SJCRH30 (cell line): ENCODE results near the gene TM9SF2. TPM values are rescaled to one million over a fixed set of nuclear protein-coding genes. Genes with fewer than 3 reads are reported as not detected.

Experiments used
- DNase-seq, 2 experiments: peaks; one replicate each; pipeline ENCODE4 v3.0.0-alpha.2; 2015 to 2020
- H3K27ac ChIP-seq: fragments of 250-450 bp; sonication (Bioruptor Pico); 2 replicates; pipeline ENCODE4 v1.5.1; 2020; ENCODE audit warnings: mild to moderate bottlenecking, moderate library complexity
- H3K27me3 ChIP-seq: fragments of 250-450 bp; sonication (Bioruptor Pico); 2 replicates; pipeline ENCODE4 v1.5.1; 2020; ENCODE audit warnings: mild to moderate bottlenecking, moderate library complexity
- H3K36me3 ChIP-seq: fragments of 250-450 bp; sonication (Bioruptor Pico); 2 replicates; pipeline ENCODE4 v1.5.1; 2020; ENCODE audit warnings: mild to moderate bottlenecking, moderate library complexity
- H3K4me1 ChIP-seq: fragments of 250-450 bp; sonication (Bioruptor Pico); 2 replicates; pipeline ENCODE4 v1.5.1; 2020; ENCODE audit warnings: mild to moderate bottlenecking, moderate library complexity
- H3K4me3 ChIP-seq: fragments of 250-450 bp; sonication (Bioruptor Pico); 2 replicates; pipeline ENCODE4 v1.5.1; 2020; ENCODE audit warnings: mild to moderate bottlenecking, moderate library complexity
- H3K9me3 ChIP-seq: fragments of 250-450 bp; sonication (Bioruptor Pico); replicated peaks from 2 replicates; pipeline ENCODE4 v1.5.1; 2020; ENCODE audit warnings: mild to moderate bottlenecking, moderate library complexity
- total RNA-seq: library from RNA; depleted of rRNA; stranded (reverse); fragments of >200 nt; shearing (Covaris generic); gene quantifications from 2 replicates; pipeline ENCODE4 v1.2.3, GENCODE V29; 2014

The TM9SF2 gene
- total RNA-seq, 1 experiment from 2014 or later, result 104 TPM

GRCh38 chr13:99507551-99507950, 6.3 kb downstream of the TM9SF2 start:
- no peak for DNase-seq
- peaks cover 7% of the 10 kb centered on the region for H3K4me1 ChIP-seq
- no peaks in the 10 kb centered on the region for H3K27me3 ChIP-seq
- peaks cover 22% of the 10 kb centered on the region for H3K36me3 ChIP-seq
- H3K4me3 ChIP-seq, result no peak overlapping the region
- no peaks in the 10 kb centered on the region; the same call in 1 of the 2 replicates for H3K9me3 ChIP-seq
- no peak overlapping the region for H3K27ac ChIP-seq

- no peaks in the 10 kb centered on the region; the same call in 1 of the 2 replicates for H3K9me3 ChIP-seq
- no peaks in the 10 kb centered on the region for H3K27me3 ChIP-seq
- no peak overlapping the region for H3K27ac ChIP-seq
- peaks cover 22% of the 10 kb centered on the region for H3K36me3 ChIP-seq
- H3K4me1 ChIP-seq, result peaks cover 3% of the 10 kb centered on the region
- DNase-seq, result no peak
- no peak overlapping the region for H3K4me3 ChIP-seq
These were observed 6.7 kb downstream of the TM9SF2 start for GRCh38 chr13:99507986-99508385.

- Histone ChIP-seq H3K4me3 (no peak overlapping the region), H3K36me3 (peaks cover 22% of the 10 kb centered on the region), H3K9me3 (no peaks in the 10 kb centered on the region; the same call in 1 of the 2 replicates), H3K4me1 (no peaks in the 10 kb centered on the region), H3K27me3 (no peaks in the 10 kb centered on the region), H3K27ac (no peak overlapping the region)
- DNase-seq, result no peak
These were observed 8.2 kb downstream of the TM9SF2 start for GRCh38 chr13:99509479-99509878.

- Histone ChIP-seq H3K4me3 (no peak overlapping the region), H3K27ac (no peak overlapping the region), H3K9me3 (no peaks in the 10 kb centered on the region; the same call in 1 of the 2 replicates), H3K27me3 (no peaks in the 10 kb centered on the region), H3K4me1 (no peaks in the 10 kb centered on the region), H3K36me3 (peaks cover 18% of the 10 kb centered on the region)
- DNase-seq, result no peak
These were observed 13.5 kb downstream of the TM9SF2 start for GRCh38 chr13:99514801-99515200.

- H3K9me3 ChIP-seq, result no peaks in the 10 kb centered on the region
- no peak overlapping the region for H3K27ac ChIP-seq
- no peak for DNase-seq
These were observed 15.1 kb downstream of the TM9SF2 start for GRCh38 chr13:99516153-99516929.

GRCh38 chr13:99517577-99517976, 16.3 kb downstream of the TM9SF2 start:
- no peak for DNase-seq
- H3K4me1 ChIP-seq, result no peaks in the 10 kb centered on the region
- no peaks in the 10 kb centered on the region for H3K27me3 ChIP-seq
- H3K4me3 ChIP-seq, result no peak overlapping the region
- peaks cover 29% of the 10 kb centered on the region for H3K36me3 ChIP-seq
- no peak overlapping the region for H3K27ac ChIP-seq
- H3K9me3 ChIP-seq, result no peaks in the 10 kb centered on the region

More at GRCh38 chr13:99516153-99516929, 15.1 kb downstream of the TM9SF2 start:
- Histone ChIP-seq H3K4me1 (no peaks in the 10 kb centered on the region), H3K27me3 (no peaks in the 10 kb centered on the region), H3K4me3 (no peak overlapping the region), H3K36me3 (peaks cover 19% of the 10 kb centered on the region)

GRCh38 chr13:99517984-99518383, 16.7 kb downstream of the TM9SF2 start:
- no peaks in the 10 kb centered on the region for H3K27me3 ChIP-seq
- peaks cover 33% of the 10 kb centered on the region for H3K36me3 ChIP-seq
- no peaks in the 10 kb centered on the region for H3K4me1 ChIP-seq
- H3K9me3 ChIP-seq, result no peaks in the 10 kb centered on the region
- no peak for DNase-seq
- H3K27ac ChIP-seq, result no peak overlapping the region
- H3K4me3 ChIP-seq, result no peak overlapping the region

- Histone ChIP-seq H3K36me3 (peaks cover 42% of the 10 kb centered on the region), H3K4me3 (no peak overlapping the region), H3K4me1 (no peaks in the 10 kb centered on the region), H3K27ac (no peak overlapping the region), H3K27me3 (no peaks in the 10 kb centered on the region), H3K9me3 (no peaks in the 10 kb centered on the region)
- DNase-seq, result no peak
These were observed 21.0 kb downstream of the TM9SF2 start for GRCh38 chr13:99522298-99522697.

GRCh38 chr13:99523838-99524237, 22.6 kb downstream of the TM9SF2 start:
- Histone ChIP-seq H3K4me3 (no peak overlapping the region), H3K27me3 (no peaks in the 10 kb centered on the region), H3K9me3 (no peaks in the 10 kb centered on the region), H3K27ac (no peak overlapping the region), H3K36me3 (peaks cover 30% of the 10 kb centered on the region), H3K4me1 (no peaks in the 10 kb centered on the region)
- no peak for DNase-seq

- DNase-seq, result no peak
- no peaks in the 10 kb centered on the region for H3K4me1 ChIP-seq
- no peak overlapping the region for H3K4me3 ChIP-seq
- H3K9me3 ChIP-seq, result no peaks in the 10 kb centered on the region
- no peak overlapping the region for H3K27ac ChIP-seq
- H3K27me3 ChIP-seq, result no peaks in the 10 kb centered on the region
- peaks cover 32% of the 10 kb centered on the region for H3K36me3 ChIP-seq
These were observed 24.7 kb downstream of the TM9SF2 start for GRCh38 chr13:99525967-99526366.

- Histone ChIP-seq H3K4me3 (no peak overlapping the region), H3K9me3 (no peaks in the 10 kb centered on the region)
These were observed 25.3 kb downstream of the TM9SF2 start for GRCh38 chr13:99526549-99526948.

GRCh38 chr13:99527301-99527700, 26.0 kb downstream of the TM9SF2 start:
- DNase-seq, result no peak
- H3K27me3 ChIP-seq, result no peaks in the 10 kb centered on the region
- peaks cover 29% of the 10 kb centered on the region for H3K36me3 ChIP-seq
- H3K4me1 ChIP-seq, result no peaks in the 10 kb centered on the region
- H3K9me3 ChIP-seq, result no peaks in the 10 kb centered on the region
- no peak overlapping the region for H3K27ac ChIP-seq
- no peak overlapping the region for H3K4me3 ChIP-seq

More at GRCh38 chr13:99526549-99526948, 25.3 kb downstream of the TM9SF2 start:
- no peaks in the 10 kb centered on the region for H3K4me1 ChIP-seq
- DNase-seq, result no peak
- no peak overlapping the region for H3K27ac ChIP-seq
- peaks cover 33% of the 10 kb centered on the region for H3K36me3 ChIP-seq
- H3K27me3 ChIP-seq, result no peaks in the 10 kb centered on the region

GRCh38 chr13:99528547-99528946, 27.3 kb downstream of the TM9SF2 start:
- Histone ChIP-seq H3K27ac (no peak overlapping the region), H3K36me3 (peaks cover 17% of the 10 kb centered on the region), H3K4me1 (no peaks in the 10 kb centered on the region), H3K9me3 (no peaks in the 10 kb centered on the region), H3K27me3 (no peaks in the 10 kb centered on the region), H3K4me3 (no peak overlapping the region)
- peak in 1 of 2 experiments; percentile 12 for DNase-seq

GRCh38 chr13:99536023-99536422, 34.8 kb downstream of the TM9SF2 start:
- Histone ChIP-seq H3K27ac (no peak overlapping the region), H3K9me3 (no peaks in the 10 kb centered on the region), H3K27me3 (no peaks in the 10 kb centered on the region), H3K4me1 (peaks cover under 1% of the 10 kb centered on the region; the same call in 1 of the 2 replicates), H3K4me3 (no peak overlapping the region), H3K36me3 (peaks cover 21% of the 10 kb centered on the region)
- no peak for DNase-seq

- Histone ChIP-seq H3K27ac (no peak overlapping the region), H3K4me3 (no peak overlapping the region), H3K27me3 (no peaks in the 10 kb centered on the region), H3K36me3 (peaks cover 21% of the 10 kb centered on the region), H3K4me1 (peaks cover 2% of the 10 kb centered on the region; the same call in 1 of the 2 replicates), H3K9me3 (no peaks in the 10 kb centered on the region)
- DNase-seq, result no peak
These were observed 39.3 kb downstream of the TM9SF2 start for GRCh38 chr13:99540530-99540929.
